Endothelial cell of umbilical vein (primary cell): ENCODE measurements around the gene ZNF516. TPM values are rescaled to one million over a fixed set of nuclear protein-coding genes. Genes with fewer than 3 reads are reported as not detected.

ENCODE experiments used
- BruUV-seq: library from RNA; stranded (reverse); fragments of 400-500 nt; replicated peaks from 2 replicates; lab custom pipeline; 2021; lab: Mats Ljungman, UMichigan
- CTCF ChIA-PET: fragments of 300-600, 350-600 bp; sonication (Branson Sonifier 250); formaldehyde crosslinking; loops from one replicate; lab custom pipeline; 2021; ENCODE audit warnings: antibody characterized with exemption, inconsistent platforms; lab: Charles Lee
- POLR2A ChIA-PET: fragments of 300-600, 350-600 bp; sonication (Branson Sonifier 250); formaldehyde crosslinking; loops from one replicate; lab custom pipeline; 2021; ENCODE audit warnings: antibody characterized with exemption, inconsistent platforms; lab: Charles Lee
- DNase-seq: peaks from one replicate; pipeline ENCODE4 v3.0.0-alpha.2; 2011; ENCODE audit warnings: low read depth, low spot score
- FAIRE-seq: peaks from 2 replicates; lab custom pipeline; 2011; peaks lifted over from hg19 to GRCh38; lab: Jason Lieb, UNC
- H2AFZ ChIP-seq: 2 replicates; pipeline ENCODE4 v1.6.0; 2012; ENCODE audit warnings: low read depth, low read length, control low read depth, inconsistent platforms
- H3K27ac ChIP-seq: 2 replicates; pipeline ENCODE4 v1.5.1; 2011; ENCODE audit warnings: low read depth, mild to moderate bottlenecking, control low read depth, low read length, moderate library complexity; ENCODE audit not compliant: insufficient read depth
- H3K27me3 ChIP-seq, 2 experiments: 2 replicates each; pipeline versions ENCODE4 v1.6.0 to v1.6.1; 2011; ENCODE audit warnings: low read length in 2 of 2, mixed read lengths in 1 of 2; ENCODE audit not compliant: control insufficient read depth in 2 of 2, insufficient read depth in 2 of 2
- H3K36me3 ChIP-seq, 2 experiments: 2 replicates in 1 of 2; 3 replicates in 1 of 2; pipeline ENCODE4 v1.5.1; 2011; ENCODE audit warnings: low read length in 2 of 2, mild to moderate bottlenecking in 1 of 2, moderate library complexity in 1 of 2; ENCODE audit not compliant: control insufficient read depth in 2 of 2, insufficient read depth in 2 of 2; ENCODE audit errors: extremely low read depth in 1 of 2
- H3K4me1 ChIP-seq: 3 replicates; pipeline ENCODE4 v1.5.1; 2011; ENCODE audit warnings: mild to moderate bottlenecking, low read length; ENCODE audit not compliant: control insufficient read depth, insufficient read depth; ENCODE audit errors: extremely low read depth
- H3K4me2 ChIP-seq: 2 replicates; pipeline ENCODE4 v1.6.1; 2011; ENCODE audit warnings: low read length, control low read depth, mixed read lengths; ENCODE audit not compliant: insufficient read depth
- H3K4me3 ChIP-seq, 3 experiments: fragments of 200-600 bp in 1 of 3; sonication (generic), shearing (Covaris generic) in 1 of 3; replicated peaks in 1 of 3; 2 replicates each; pipeline ENCODE4 v1.5.1; 2011 to 2016; ENCODE audit warnings: control low read depth in 3 of 3, low read length in 3 of 3, mild to moderate bottlenecking in 2 of 3, inconsistent platforms in 1 of 3, low read depth in 1 of 3, moderate library complexity in 1 of 3; ENCODE audit not compliant: insufficient read depth in 1 of 3
- H3K79me2 ChIP-seq: 2 replicates; pipeline ENCODE4 v1.6.0; 2012; ENCODE audit warnings: low read length, inconsistent platforms; ENCODE audit not compliant: control insufficient read depth, insufficient read depth
- H3K9ac ChIP-seq: replicated peaks from 2 replicates; pipeline ENCODE3; 2011; ENCODE audit warnings: low read length, control low read depth; ENCODE audit not compliant: insufficient read depth; ENCODE audit errors: extremely low read depth
- H3K9me1 ChIP-seq: replicated peaks from 3 replicates; pipeline ENCODE4 v1.6.0; 2011; ENCODE audit warnings: mild to moderate bottlenecking, low read length; ENCODE audit not compliant: control insufficient read depth, insufficient read depth; ENCODE audit errors: extremely low read depth
- H3K9me3 ChIP-seq: replicated peaks from 2 replicates; pipeline ENCODE4 v1.5.1; 2012; ENCODE audit warnings: low read length, inconsistent platforms; ENCODE audit not compliant: control insufficient read depth, insufficient read depth
- H4K20me1 ChIP-seq: replicated peaks from 2 replicates; pipeline ENCODE3; 2011; ENCODE audit warnings: mild to moderate bottlenecking, low read length; ENCODE audit not compliant: control insufficient read depth, insufficient read depth; ENCODE audit errors: extremely low read depth
- EZH2 ChIP-seq: IDR thresholded peaks from 2 replicates; pipeline ENCODE4 v1.6.1; 2012; ENCODE audit warnings: borderline replicate concordance, low read depth, mild to moderate bottlenecking, moderate library complexity, low read length, inconsistent platforms; ENCODE audit not compliant: severe bottlenecking
- FOS ChIP-seq: IDR thresholded peaks from 2 replicates; pipeline ENCODE4 v1.6.1; 2011; ENCODE audit warnings: mild to moderate bottlenecking, low read length, moderate library complexity, borderline replicate concordance; ENCODE audit not compliant: insufficient read depth
- GATA2 ChIP-seq: IDR thresholded peaks from 2 replicates; pipeline ENCODE4 v1.7.0; 2011; ENCODE audit warnings: low read depth, mild to moderate bottlenecking, moderate library complexity, mixed read lengths, low read length; ENCODE audit not compliant: insufficient read length, insufficient read depth
- JUN ChIP-seq: IDR thresholded peaks from 2 replicates; pipeline ENCODE4 v1.6.1; 2011; ENCODE audit warnings: borderline replicate concordance, low read depth; ENCODE audit not compliant: insufficient read length, insufficient read depth
- MYC ChIP-seq: IDR thresholded peaks from one replicate; pipeline ENCODE4 v1.6.1; 2011; ENCODE audit warnings: mild to moderate bottlenecking, low read depth, low read length
- POLR2A ChIP-seq: IDR thresholded peaks from 2 replicates; pipeline ENCODE4 v1.6.1; 2012; ENCODE audit warnings: low read depth, mild to moderate bottlenecking, control low read depth, low read length
- POLR2AphosphoS5 ChIP-seq: IDR thresholded peaks from 2 replicates; pipeline ENCODE4 v1.6.1; 2012; ENCODE audit warnings: low read depth, mild to moderate bottlenecking, control low read depth, low read length, moderate library complexity; ENCODE audit not compliant: insufficient read depth
- dilution Hi-C: fragments of 300-500 bp; cut with MboI; formaldehyde crosslinking; loops from one replicate; pipeline ENCODE4 v1.15.0; 2019; ENCODE audit warnings: low sequenced_read_pairs; ENCODE audit not compliant: extremely low pct_ligation_motif_present
- intact Hi-C: fragments of 100-400 bp; cut with micrococcal nuclease; formaldehyde crosslinking; loops from one replicate; pipeline ENCODE4 v1.10.0; 2022
- polyA plus RNA-seq, 4 experiments: library from polyadenylated mRNA; depleted of rRNA in 3 of 4; stranded (reverse) in 3 of 4; unstranded in 1 of 4; fragments of >200 nt; gene quantifications; 2 replicates each; pipeline versions ENCODE4 v1.2.1 to v1.2.3, GENCODE V29; 2011 to 2012; ENCODE audit warnings: missing spikeins in 1 of 4
- total RNA-seq: library from RNA; stranded (reverse); gene quantifications from 2 replicates; pipeline ENCODE4 v1.2.3, GENCODE V29; 2021
- TF ChIP-seq, protein P1 (sequence below): IDR thresholded peaks from 2 replicates; pipeline ENCODE4 v1.6.1; 2011; ENCODE audit not compliant: insufficient read depth, insufficient read length
- TF ChIP-seq, protein P2 (sequence below), 2 donors: IDR thresholded peaks; 1 replicate in 1 of 2; 2 replicates in 1 of 2; pipeline ENCODE4 v1.5.1; 2011; ENCODE audit warnings: low read length in 2 of 2, mild to moderate bottlenecking in 2 of 2, moderate library complexity in 2 of 2, control low read depth in 1 of 2, inconsistent platforms in 1 of 2, low read depth in 1 of 2; ENCODE audit not compliant: insufficient read depth in 1 of 2; ENCODE audit errors: extremely low read depth in 1 of 2

Gene ZNF516
- total and polyA plus RNA-seq, 2 donors (not counting 3 experiments of a cell fraction or from before 2014, with no cell fraction given): 3.6 to 19.1 TPM

DNA sequence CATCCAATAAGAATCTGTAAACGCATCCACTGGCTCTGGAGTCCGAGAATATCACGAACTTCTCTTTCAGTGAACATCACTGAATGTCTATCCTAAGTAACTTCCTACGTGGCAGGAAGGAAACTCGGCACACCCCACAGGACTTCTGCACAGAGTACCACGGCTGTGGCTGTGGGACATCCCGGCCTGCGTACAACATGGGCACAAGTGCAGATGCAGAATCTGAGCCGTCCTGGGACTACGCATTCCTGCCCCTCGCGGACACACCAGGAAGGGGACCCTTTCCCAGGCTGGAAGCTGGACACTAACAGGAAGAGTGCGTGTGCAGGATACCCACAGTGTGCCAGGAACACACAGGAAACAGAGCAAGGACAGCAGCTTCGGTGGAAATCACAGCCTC, 60.6 kb downstream of the ZNF516 start:
- BruUV-seq: no TSS peak
- Histone ChIP-seq H3K4me2 (no peak overlapping the region), H3K79me2 (no peaks in the 10 kb centered on the region), H3K36me3 (no peaks in the 10 kb centered on the region), H3K27me3 (no peaks in the 10 kb centered on the region), H3K9ac (no peak overlapping the region), H2AFZ (no peak overlapping the region), H3K9me3 (no peaks in the 10 kb centered on the region), H3K9me1 (no peaks in the 10 kb centered on the region), H3K27ac (no peak overlapping the region), H3K4me3 (no peak overlapping the region), H3K4me1 (no peaks in the 10 kb centered on the region), H4K20me1 (no peaks in the 10 kb centered on the region)
- dilution Hi-C loops: no loop called here
- DNase-seq (no peak), FAIRE-seq (no peak)
- ChIA-PET POLR2A (no interaction called here), CTCF (no interaction called here)
- intact Hi-C loops: no loop called here
- TF ChIP-seq, protein P1, sequence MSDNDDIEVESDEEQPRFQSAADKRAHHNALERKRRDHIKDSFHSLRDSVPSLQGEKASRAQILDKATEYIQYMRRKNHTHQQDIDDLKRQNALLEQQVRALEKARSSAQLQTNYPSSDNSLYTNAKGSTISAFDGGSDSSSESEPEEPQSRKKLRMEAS: no peak
- TF ChIP-seq GATA2 (no peak), JUN (no peak), MYC (no peak), POLR2A (no peak), FOS (no peak), POLR2AphosphoS5 (no peak), EZH2 (no peak)
- TF ChIP-seq, protein P2, sequence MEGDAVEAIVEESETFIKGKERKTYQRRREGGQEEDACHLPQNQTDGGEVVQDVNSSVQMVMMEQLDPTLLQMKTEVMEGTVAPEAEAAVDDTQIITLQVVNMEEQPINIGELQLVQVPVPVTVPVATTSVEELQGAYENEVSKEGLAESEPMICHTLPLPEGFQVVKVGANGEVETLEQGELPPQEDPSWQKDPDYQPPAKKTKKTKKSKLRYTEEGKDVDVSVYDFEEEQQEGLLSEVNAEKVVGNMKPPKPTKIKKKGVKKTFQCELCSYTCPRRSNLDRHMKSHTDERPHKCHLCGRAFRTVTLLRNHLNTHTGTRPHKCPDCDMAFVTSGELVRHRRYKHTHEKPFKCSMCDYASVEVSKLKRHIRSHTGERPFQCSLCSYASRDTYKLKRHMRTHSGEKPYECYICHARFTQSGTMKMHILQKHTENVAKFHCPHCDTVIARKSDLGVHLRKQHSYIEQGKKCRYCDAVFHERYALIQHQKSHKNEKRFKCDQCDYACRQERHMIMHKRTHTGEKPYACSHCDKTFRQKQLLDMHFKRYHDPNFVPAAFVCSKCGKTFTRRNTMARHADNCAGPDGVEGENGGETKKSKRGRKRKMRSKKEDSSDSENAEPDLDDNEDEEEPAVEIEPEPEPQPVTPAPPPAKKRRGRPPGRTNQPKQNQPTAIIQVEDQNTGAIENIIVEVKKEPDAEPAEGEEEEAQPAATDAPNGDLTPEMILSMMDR (IDR thresholded peaks at IDR 0.05; ENCODE audit: extremely low read depth in 1 of 2, insufficient read depth in 1 of 2, low read depth in 1 of 2, low read length in 2 of 2): no peak
